T-helper 1 cell treated with Interleukin-12 subunit alpha and Interleukin-12 subunit beta and Interleukin-4 antibody, amounts not matched to agents 30 ng/mL and 1 ng/mL, for 36 hours (primary cell): Measurements from ENCODE around the gene ENPP3. TPM values are rescaled to one million over a fixed set of nuclear protein-coding genes. Genes with fewer than 3 reads are reported as not detected.

Experiments
- intact Hi-C: fragments of 100-400 bp; cut with micrococcal nuclease; formaldehyde crosslinking; loops from one replicate; pipeline ENCODE4 v1.15.1; 2024
- total RNA-seq: library from RNA; stranded (reverse); gene quantifications from 2 replicates; pipeline ENCODE4 v1.2.3, GENCODE V29; 2022

Gene ENPP3
- total RNA-seq, 1 donor from 2014 or later, result 1.5 TPM

- intact Hi-C loops, result no loop called here
These were observed 127.2 kb downstream of the ENPP3 start for GRCh38 chr6:131764350-131764749.

GRCh38 chr6:131765081-131765803 lies 128.1 kb downstream of the ENPP3 start:
- intact Hi-C loops, result no loop called here

GRCh38 chr6:131765804-131766135 lies 128.7 kb downstream of the ENPP3 start:
- intact Hi-C loops, result no loop called here

GRCh38 chr6:131766631-131767030 lies 129.5 kb downstream of the ENPP3 start:
- intact Hi-C loops, result no loop called here

GRCh38 chr6:131768964-131769363 lies 131.9 kb downstream of the ENPP3 start:
- intact Hi-C loops, result no loop called here

- intact Hi-C loops, result no loop called here
These were observed 132.5 kb downstream of the ENPP3 start for GRCh38 chr6:131769385-131770141.

GRCh38 chr6:131770776-131771175 lies 133.7 kb downstream of the ENPP3 start:
- intact Hi-C loops, result no loop called here

GRCh38 chr6:131773284-131773950 lies 136.3 kb downstream of the ENPP3 start:
- intact Hi-C loops, result no loop called here

- intact Hi-C loops, result no loop called here
These were observed 138.8 kb downstream of the ENPP3 start for GRCh38 chr6:131775886-131776285.

- intact Hi-C loops, result no loop called here
These were observed 139.9 kb downstream of the ENPP3 start for GRCh38 chr6:131776985-131777384.

GRCh38 chr6:131778169-131778568 lies 141.1 kb downstream of the ENPP3 start:
- intact Hi-C loops, result no loop called here

- intact Hi-C loops, result no loop called here
These were observed 142.2 kb downstream of the ENPP3 start for GRCh38 chr6:131779304-131779703.

GRCh38 chr6:131780600-131780999 lies 143.5 kb downstream of the ENPP3 start:
- intact Hi-C loops, result no loop called here

- intact Hi-C loops, result loop anchor here (1.0 kb wide), 1 partner anchor 129 kb away; no protein-coding TSS in a partner anchor
These were observed 144.6 kb downstream of the ENPP3 start for GRCh38 chr6:131781687-131782086.

- intact Hi-C loops, result loop anchor here (1.0 kb wide), 1 partner anchor 128 kb away; no protein-coding TSS in a partner anchor
These were observed 145.7 kb downstream of the ENPP3 start for GRCh38 chr6:131782764-131783163.

GRCh38 chr6:131784561-131784960 lies 147.5 kb downstream of the ENPP3 start:
- intact Hi-C loops, result no loop called here

- intact Hi-C loops, result no loop called here
These were observed 150.0 kb downstream of the ENPP3 start for GRCh38 chr6:131787079-131787478.

GRCh38 chr6:131787766-131788712 lies 150.9 kb downstream of the ENPP3 start:
- intact Hi-C loops, result no loop called here

- intact Hi-C loops, result no loop called here
These were observed 152.1 kb downstream of the ENPP3 start for GRCh38 chr6:131789219-131789618.

GRCh38 chr6:131791476-131791875 lies 154.4 kb downstream of the ENPP3 start:
- intact Hi-C loops, result no loop called here

GRCh38 chr6:131792091-131792496 lies 155.0 kb downstream of the ENPP3 start:
- intact Hi-C loops, result no loop called here
